Regular cardiac myocyte (primary cell): ENCODE measurements around the gene REC114. TPM values are rescaled to one million over a fixed set of nuclear protein-coding genes. Genes with fewer than 3 reads are reported as not detected.

Experiments used
- total RNA-seq: library from RNA; depleted of rRNA; stranded (reverse); fragments of >200 nt; gene quantifications from 2 replicates; pipeline ENCODE4 v1.2.3, GENCODE V29; 2014

Gene REC114
- not detected in 2 replicates for total RNA-seq

GRCh38 chr15:73442968-73443367 is at the start of gene REC114:
TSS of gene REC114 (plus strand) at chr15:73443164. CDS start at chr15:73443186, 22 bp downstream.

Other genes with a start within 250 kb of the REC114 start
- not detected in 2 replicates for gene HCN4, start 74.2 kb upstream of the REC114 start, total RNA-seq
- 143 and 217 TPM in 2 replicates for gene NPTN, start 190.2 kb downstream of the REC114 start, total RNA-seq
- 95.3 and 102 TPM in 2 replicates for gene CD276, start 241.2 kb downstream of the REC114 start, total RNA-seq